Kidney tubule cell (primary cell): ENCODE data around the gene ITGB5.
A peak's percentile ranks its signal among the peaks of the same experiment; 100 is the strongest.
"Not testable (repeated sequence)": the region's sequence is repeated elsewhere in the genome, so short reads cannot be mapped to it uniquely, and the experiment has no call there.

ENCODE experiments used
- DNase-seq: peaks from one replicate; pipeline ENCODE4 v3.0.0-alpha.2; 2018; ENCODE audit warnings: low spot score

Gene ITGB5

GRCh38 chr3:124834723-124835718, 52.1 kb downstream of the ITGB5 start:
- peak; percentile 95 for DNase-seq

GRCh38 chr3:124833710-124834332, 53.3 kb downstream of the ITGB5 start:
- DNase-seq = peak; percentile 72

DNA sequence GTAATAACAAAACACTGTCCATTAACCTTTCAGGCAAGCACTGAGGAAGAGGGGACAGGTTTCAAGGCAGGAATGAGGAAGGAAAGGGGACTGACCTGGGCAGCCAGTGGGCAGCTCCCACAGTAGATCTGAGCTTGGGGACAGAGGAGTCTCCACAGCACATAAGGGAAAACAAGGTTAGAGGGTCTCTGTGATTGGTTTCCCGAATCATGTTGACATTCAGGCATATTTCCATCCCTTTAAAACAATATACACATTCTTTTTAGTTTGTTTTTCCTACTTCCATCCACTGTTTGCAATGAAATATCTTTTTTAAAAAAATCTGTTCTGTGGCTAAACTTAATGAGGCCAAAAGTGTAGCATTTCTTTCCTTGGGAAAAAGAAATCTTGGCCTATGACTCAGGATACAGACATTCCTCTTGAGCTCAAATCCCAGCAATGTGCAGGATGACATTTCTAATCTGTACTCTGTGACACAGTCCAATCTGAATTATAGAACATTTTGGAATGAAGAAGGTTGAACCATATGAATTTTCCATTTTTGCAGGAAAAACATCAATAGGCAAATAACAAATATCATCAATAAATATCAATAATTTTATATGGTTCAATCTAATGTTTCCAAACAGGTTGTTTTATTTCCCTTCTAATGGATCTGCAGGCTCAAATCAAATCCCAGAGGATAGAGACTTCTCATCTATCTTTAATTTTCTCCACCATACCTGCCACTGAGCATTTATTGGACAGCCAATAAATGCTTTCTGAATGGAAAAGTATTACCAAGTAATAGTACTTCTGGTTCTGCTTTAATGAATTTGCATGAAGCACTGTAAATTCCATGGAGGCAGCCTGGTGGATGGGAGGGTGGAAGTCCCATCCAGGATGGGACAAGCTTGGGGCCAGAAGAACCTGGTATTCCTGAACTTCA, 54.1 kb downstream of the ITGB5 start:
- DNase-seq = peak; percentile 68

GRCh38 chr3:124831628-124832199, 55.5 kb downstream of the ITGB5 start:
- DNase-seq = no peak

DNA sequence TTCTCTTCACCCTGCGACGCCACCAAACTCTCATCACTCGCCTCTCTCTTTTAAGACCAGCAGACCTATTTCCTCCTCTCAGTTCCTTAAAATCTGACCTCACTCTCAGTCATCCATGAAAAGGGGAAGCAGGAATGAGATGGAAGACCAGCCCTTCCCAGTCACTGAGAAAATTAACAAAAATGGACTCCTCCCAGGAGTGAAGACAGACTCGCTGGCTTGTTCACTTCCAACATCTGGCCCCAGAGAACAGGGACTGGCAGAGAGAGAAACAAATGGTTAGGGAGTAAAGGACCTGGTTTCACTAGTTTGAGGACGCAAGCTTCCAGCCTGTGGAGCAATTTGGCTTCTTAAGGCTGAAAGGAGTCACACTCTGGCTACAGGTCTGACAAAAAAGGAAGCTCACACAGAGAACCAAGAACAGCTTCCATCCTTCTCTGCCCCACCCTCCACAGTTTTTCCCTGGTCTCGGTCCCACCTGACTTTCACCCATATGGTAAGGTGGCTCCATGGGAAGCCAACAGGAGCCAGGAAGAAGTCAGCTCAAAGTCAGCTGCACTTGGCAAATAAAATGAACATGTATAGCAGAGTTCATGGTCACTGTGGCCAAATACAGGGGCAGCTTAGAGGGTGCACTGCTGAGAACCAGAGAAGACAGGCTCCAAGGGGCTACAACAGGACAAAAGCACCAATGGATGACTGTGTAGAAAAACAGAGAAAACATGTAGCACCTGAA, 57.2 kb downstream of the ITGB5 start:
- DNase-seq = peak; percentile 45

DNA sequence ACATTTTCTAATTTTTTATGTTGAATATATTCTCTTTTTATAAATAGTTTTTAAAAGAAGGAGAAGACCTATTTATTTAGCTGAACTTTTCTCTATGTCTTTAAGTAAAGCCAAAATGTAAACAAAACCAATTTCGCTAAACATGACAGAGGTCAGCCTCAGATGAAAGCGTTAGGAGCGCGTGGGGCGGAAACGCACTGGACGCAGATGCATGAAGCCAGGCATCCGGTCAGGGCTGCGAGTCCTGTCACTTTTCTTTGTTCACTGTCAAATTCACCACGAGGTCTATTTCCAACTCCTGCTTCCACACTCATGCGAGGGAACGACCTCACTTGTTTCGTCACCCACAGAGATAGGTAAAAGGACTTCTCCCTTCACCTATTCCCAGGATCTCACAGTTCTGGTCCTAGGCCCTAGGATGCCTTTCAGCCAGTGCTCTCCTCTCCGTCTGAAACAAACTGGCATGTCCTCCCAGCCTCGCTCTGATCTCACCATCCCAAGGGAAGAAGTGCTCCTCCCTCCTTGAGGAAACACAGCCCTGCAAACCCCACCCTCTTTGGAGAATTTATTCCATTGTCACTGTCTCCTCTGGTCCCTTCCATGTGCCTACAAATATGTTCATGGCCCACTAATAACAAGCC, 57.9 kb downstream of the ITGB5 start:
- no peak for DNase-seq

DNA sequence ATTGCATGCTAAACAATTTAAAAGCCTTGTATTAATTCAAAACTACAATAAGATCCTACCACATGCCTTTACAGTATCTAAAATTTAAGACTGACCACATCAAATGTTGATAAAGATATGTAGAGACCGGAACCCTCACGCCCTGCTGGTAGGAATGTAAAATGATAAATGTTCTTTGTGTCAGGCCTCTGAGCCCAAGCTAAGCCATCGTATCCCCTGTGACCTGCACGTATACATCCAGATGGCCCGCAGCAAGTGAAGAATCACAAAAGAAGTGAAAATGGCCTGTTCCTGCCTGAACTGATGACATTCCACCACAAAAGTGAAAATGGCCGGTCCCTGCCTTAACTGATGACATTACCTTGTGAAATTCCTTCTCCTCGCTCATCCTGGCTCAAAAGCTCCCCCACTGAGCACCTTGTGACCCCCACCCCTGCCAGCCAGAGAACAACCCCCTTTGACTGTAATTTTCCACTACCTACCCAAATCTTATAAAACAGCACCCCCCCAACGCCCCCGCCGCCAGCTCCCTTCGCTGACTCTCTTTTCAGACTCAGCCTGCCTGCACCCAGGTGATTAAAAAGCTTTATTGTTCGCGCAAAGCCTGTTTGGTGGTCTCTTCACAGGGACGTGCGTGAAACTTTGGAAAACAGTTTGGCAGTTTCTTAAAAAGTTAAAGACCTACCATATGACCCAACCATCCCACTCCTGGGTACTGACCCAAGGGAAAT, 59.5 kb downstream of the ITGB5 start:
- not testable (repeated sequence) for DNase-seq

DNA sequence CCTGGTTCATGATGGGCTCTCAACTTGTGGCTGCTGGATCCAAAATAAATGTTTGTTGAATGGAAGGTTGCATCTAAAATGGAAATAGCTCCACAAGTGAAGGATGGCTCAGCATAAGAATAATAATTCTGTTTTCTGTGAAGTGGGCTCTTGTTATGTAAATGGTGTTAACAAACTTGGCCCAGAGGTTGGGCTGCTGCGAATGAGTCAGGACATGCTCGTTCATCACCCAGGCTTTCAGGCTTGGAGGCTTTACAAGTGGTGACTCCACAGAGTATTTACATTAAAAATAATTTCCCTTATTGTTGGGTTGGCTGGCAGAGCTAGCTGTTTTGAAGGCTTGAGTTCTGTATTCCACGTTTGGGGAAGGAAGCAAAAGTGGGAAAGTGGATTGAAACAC, 60.5 kb downstream of the ITGB5 start:
- DNase-seq = peak; percentile 56

GRCh38 chr3:124824286-124824915, 62.8 kb downstream of the ITGB5 start:
- DNase-seq = no peak

GRCh38 chr3:124823648-124824047, 63.5 kb downstream of the ITGB5 start:
- DNase-seq = no peak

DNA sequence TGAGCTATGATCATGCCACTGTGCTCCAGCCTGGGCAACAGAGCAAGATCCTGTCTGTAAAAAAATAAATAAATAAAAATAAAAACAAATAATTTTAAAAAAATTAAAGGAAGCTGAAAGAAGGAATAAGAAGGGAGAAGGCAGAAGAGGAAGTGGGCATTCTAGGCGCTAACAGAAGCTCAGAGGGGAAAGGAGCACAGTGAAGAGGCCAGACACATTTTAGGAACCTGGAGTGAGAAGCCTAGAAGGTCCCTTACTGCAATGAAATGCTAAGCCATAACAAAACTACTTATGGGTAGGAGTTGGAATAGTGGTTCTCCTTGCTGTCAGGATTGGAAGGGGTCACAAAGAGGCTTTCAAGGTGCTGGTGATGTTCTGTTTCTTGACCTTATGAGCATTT, 64.0 kb downstream of the ITGB5 start:
- no peak for DNase-seq

GRCh38 chr3:124821356-124821755, 65.8 kb downstream of the ITGB5 start:
- DNase-seq = no peak

DNA sequence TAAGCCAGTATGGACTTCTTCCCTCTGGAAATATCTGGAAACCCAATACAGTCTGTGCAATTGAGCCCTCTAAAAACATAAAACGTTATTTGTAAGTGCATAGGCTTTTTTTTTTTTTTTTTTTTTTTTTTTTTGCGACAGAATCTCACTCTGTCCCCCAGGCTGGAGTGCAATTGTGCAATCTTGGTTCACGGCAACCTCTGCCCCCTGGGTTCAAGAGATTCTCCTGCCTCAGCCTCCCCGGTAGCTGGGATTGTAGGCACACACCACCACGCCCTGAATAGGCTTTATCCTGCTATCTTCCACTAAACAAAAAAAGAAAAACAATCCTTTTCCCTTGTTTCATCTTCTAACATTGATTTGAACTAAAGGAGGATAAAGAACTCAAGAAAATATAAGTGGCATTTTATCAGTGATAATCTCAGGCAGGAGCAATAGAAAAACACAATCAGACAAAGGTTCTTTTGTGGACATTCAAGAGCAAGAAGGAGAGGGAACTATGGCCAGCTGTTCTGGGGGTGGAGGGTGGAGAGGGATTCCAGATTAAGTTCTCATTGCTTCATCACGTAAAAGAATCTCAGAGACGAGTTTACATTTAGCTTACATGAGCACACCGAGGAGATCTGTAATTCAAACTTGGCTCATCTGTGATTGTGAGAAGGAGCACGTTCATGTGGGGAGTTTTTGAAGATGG, 68.6 kb downstream of the ITGB5 start:
- DNase-seq = no peak

GRCh38 chr3:124817079-124817478, 70.1 kb downstream of the ITGB5 start:
- DNase-seq = no peak

GRCh38 chr3:124816206-124816605, 71.0 kb downstream of the ITGB5 start:
- no peak for DNase-seq

DNA sequence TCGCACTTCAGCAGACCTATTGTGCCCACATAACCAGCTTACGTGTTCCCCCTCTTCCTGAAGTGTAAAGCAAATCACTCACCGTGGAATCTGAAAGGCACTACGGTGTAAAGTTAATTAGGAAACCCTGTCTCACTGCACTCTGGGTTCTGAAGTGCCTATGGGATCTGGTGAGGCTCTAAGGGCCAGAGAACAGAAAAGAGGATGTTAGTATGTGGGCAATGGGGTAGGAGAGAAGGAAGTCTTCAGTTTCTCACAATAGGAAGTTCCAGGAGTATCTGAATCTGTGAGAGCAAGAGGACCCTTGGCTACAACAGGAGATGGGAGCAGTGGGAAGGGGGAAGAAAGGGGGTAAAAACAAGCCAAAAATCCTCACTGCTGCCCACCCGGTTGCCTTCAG, 71.4 kb downstream of the ITGB5 start:
- DNase-seq = no peak

DNA sequence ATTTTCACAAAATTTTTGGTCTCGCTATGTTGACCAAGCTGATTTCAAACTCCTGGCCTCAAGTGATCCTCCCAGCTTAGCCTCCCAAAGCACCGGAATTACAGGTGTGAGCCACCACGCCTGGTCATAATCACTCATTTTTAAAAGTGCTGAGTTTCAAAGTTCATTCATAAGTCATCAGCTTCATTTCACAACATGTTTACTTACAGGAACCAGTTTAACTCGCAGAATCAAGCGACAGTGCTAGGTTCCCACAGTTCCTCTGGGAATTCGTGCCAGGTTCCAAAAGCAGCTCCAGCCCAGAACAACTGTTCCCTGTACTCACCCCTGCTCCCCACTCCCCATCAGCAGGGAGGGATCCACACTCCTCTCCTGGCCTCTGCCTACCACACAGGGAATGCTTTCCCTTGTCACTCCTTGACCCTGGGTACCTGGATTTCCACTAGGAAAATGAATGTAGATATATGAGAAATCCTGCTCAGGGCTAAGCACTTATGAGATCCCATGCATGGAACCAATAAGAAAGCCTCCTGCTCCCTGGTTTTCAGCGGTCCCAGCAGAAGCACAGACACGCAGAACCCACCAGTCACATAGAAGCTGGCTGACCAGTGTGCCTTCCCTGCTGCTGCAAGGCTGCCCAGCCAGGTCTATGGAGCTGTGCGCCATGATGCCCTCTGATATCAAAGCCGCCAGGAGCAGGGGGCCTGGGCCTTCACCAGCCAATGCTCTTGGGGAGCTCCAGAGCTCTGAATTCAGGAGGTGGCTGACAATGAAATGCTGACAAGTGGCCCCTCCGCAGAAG, 72.3 kb downstream of the ITGB5 start:
- no peak for DNase-seq

GRCh38 chr3:124813541-124813940, 73.6 kb downstream of the ITGB5 start:
- no peak for DNase-seq
